ENCODE results near the gene SPINT2.

- TF ChIP-seq CTCF (IDR thresholded peaks at IDR 0.05) = no peak
- TF ChIP-seq EZH2 (IDR thresholded peaks at IDR 0.05) = peak; percentile 78
- TF ChIP-seq EZH2phosphoT487 (IDR thresholded peaks at IDR 0.05) = peak; percentile 70
Observed at GRCh38 chr19:38319421-38320258, 55.3 kb downstream of the SPINT2 start, which contains the start of gene KCNK6.
